GM23338 (cell line): ENCODE measurements around the gene NAA20. TPM values are rescaled to one million over a fixed set of nuclear protein-coding genes. Genes with fewer than 3 reads are reported as not detected.
A peak's percentile ranks its signal among the peaks of the same experiment; 100 is the strongest.

Experiments used
- ATAC-seq: fragments of 200-7000 bp; cut with Tn5 transposase; 3 replicates; pipeline ENCODE4 v1.9.1; 2020
- DNase-seq: peaks from one replicate; pipeline ENCODE4 v3.0.0-alpha.2; 2015; ENCODE audit warnings: low spot score
- H2AFZ ChIP-seq: fragments of 200-600 bp; sonication (generic); 2 replicates; pipeline ENCODE4 v1.8.0; 2016; ENCODE audit warnings: antibody characterized with exemption, mild to moderate bottlenecking, moderate library complexity
- H3F3A ChIP-seq: fragments of 200-600 bp; sonication (generic); replicated peaks from 2 replicates; pipeline ENCODE4 v1.8.0; 2017; ENCODE audit warnings: antibody characterized with exemption, mixed run types, low read depth
- H3K27ac ChIP-seq: fragments of 200-600 bp; sonication (generic); 2 replicates; pipeline ENCODE4 v1.6.1; 2016; ENCODE audit warnings: low read depth
- H3K27me3 ChIP-seq: fragments of 200-600 bp; sonication (generic); 2 replicates; pipeline ENCODE4 v1.8.0; 2016; ENCODE audit warnings: mild to moderate bottlenecking, mixed run types, moderate library complexity; ENCODE audit not compliant: insufficient read depth
- H3K36me3 ChIP-seq: fragments of 200-600 bp; sonication (generic); 2 replicates; pipeline ENCODE4 v1.8.0; 2016; ENCODE audit warnings: mild to moderate bottlenecking; ENCODE audit not compliant: insufficient read depth
- H3K4me1 ChIP-seq: fragments of 200-600 bp; sonication (generic); 2 replicates; pipeline ENCODE4 v1.8.0; 2016; ENCODE audit warnings: mild to moderate bottlenecking, moderate library complexity; ENCODE audit not compliant: insufficient read depth
- H3K4me2 ChIP-seq: fragments of 200-600 bp; sonication (generic); 2 replicates; pipeline ENCODE4 v1.7.1; 2017; ENCODE audit warnings: mixed run types
- H3K4me3 ChIP-seq: fragments of 200-600 bp; sonication (generic); 2 replicates; pipeline ENCODE4 v1.6.1; 2016; ENCODE audit warnings: mixed run types
- H3K79me2 ChIP-seq: fragments of 200-600 bp; sonication (generic); replicated peaks from 2 replicates; pipeline ENCODE4 v1.8.0; 2017; ENCODE audit warnings: mild to moderate bottlenecking; ENCODE audit not compliant: insufficient read depth
- H3K9me2 ChIP-seq: fragments of 200-600 bp; sonication (generic); 2 replicates; pipeline ENCODE4 v1.8.0; 2017; ENCODE audit not compliant: insufficient read depth
- H4K20me1 ChIP-seq: fragments of 200-600 bp; sonication (generic); replicated peaks from 2 replicates; pipeline ENCODE4 v1.8.0; 2017; ENCODE audit warnings: mild to moderate bottlenecking; ENCODE audit not compliant: insufficient read depth
- H3K27ac Mint-ChIP-seq: 2 replicates; pipeline ENCODE4 v1.8.0; 2020; ENCODE audit warnings: inconsistent platforms, mild to moderate bottlenecking, moderate library complexity, mixed read lengths
- H3K27me3 Mint-ChIP-seq: 3 replicates; pipeline ENCODE4 v1.8.0; 2022; ENCODE audit warnings: low read depth, mild to moderate bottlenecking, moderate library complexity, mixed read lengths, inconsistent platforms; ENCODE audit not compliant: insufficient read depth, poor library complexity
- H3K36me3 Mint-ChIP-seq: 3 replicates; pipeline ENCODE4 v1.8.0; 2021; ENCODE audit warnings: low read depth, mild to moderate bottlenecking, inconsistent platforms, moderate library complexity, mixed read lengths
- H3K4me1 Mint-ChIP-seq: 3 replicates; pipeline ENCODE4 v1.8.0; 2020; ENCODE audit warnings: mild to moderate bottlenecking, inconsistent platforms, mixed read lengths
- H3K4me3 Mint-ChIP-seq: 3 replicates; pipeline ENCODE4 v1.8.0; 2021; ENCODE audit warnings: moderate library complexity, mild to moderate bottlenecking, inconsistent platforms, mixed read lengths
- H3K9me3 Mint-ChIP-seq: 3 replicates; pipeline ENCODE4 v1.8.0; 2020; ENCODE audit warnings: moderate library complexity, mild to moderate bottlenecking, inconsistent platforms, mixed read lengths
- CREB1 ChIP-seq: fragments of 250-450 bp; sonication (Bioruptor Pico); IDR thresholded peaks from 2 replicates; pipeline ENCODE4 v1.5.0; 2020; ENCODE audit warnings: low read depth, mild to moderate bottlenecking, moderate library complexity
- ETS1 ChIP-seq: IDR thresholded peaks from 2 replicates; pipeline ENCODE4 v1.6.1; 2016; ENCODE audit warnings: antibody characterized with exemption
- EZH2 ChIP-seq: fragments of 200-600 bp; sonication (generic); IDR thresholded peaks from one replicate; pipeline ENCODE4 v1.8.0; 2017; ENCODE audit warnings: antibody characterized with exemption, mild to moderate bottlenecking, low read depth; ENCODE audit not compliant: unreplicated experiment
- JUNB ChIP-seq: IDR thresholded peaks from one replicate; pipeline ENCODE4 v1.6.1; 2016; ENCODE audit warnings: antibody characterized with exemption; ENCODE audit not compliant: unreplicated experiment
- NANOG ChIP-seq: IDR thresholded peaks from 2 replicates; pipeline ENCODE4 v1.6.1; 2016; ENCODE audit warnings: antibody characterized with exemption, borderline replicate concordance
- POLR2AphosphoS5 ChIP-seq: IDR thresholded peaks from 2 replicates; pipeline ENCODE4 v1.6.1; 2016; ENCODE audit warnings: antibody characterized with exemption, low read depth
- STAT1 ChIP-seq: IDR thresholded peaks from one replicate; pipeline ENCODE4 v1.6.1; 2016; ENCODE audit warnings: antibody characterized with exemption; ENCODE audit not compliant: unreplicated experiment
- ZNF114 ChIP-seq: fragments of 250-450 bp; sonication (Bioruptor Pico); IDR thresholded peaks from 2 replicates; pipeline ENCODE4 v1.5.0; 2020; ENCODE audit warnings: mild to moderate bottlenecking, moderate library complexity
- ZNF331 ChIP-seq: fragments of 250-450 bp; sonication (Bioruptor Pico); IDR thresholded peaks from 2 replicates; pipeline ENCODE4 v1.5.0; 2020; ENCODE audit warnings: low read depth, mild to moderate bottlenecking, moderate library complexity
- ZNF462 ChIP-seq: fragments of 250-450 bp; sonication (Bioruptor Pico); IDR thresholded peaks from 2 replicates; pipeline ENCODE4 v1.5.0; 2020; ENCODE audit warnings: mild to moderate bottlenecking, moderate library complexity
- polyA plus RNA-seq: library from polyadenylated mRNA; unstranded; fragments of >200 nt; fragmentation: Nextera tagmentation; extraction: Ambion mirVana; gene quantifications from 2 replicates; pipeline ENCODE4 v1.2.1, GENCODE V29; 2016
- total RNA-seq: library from RNA; depleted of rRNA; stranded (reverse); fragments of >200 nt; shearing (Covaris generic); gene quantifications from 2 replicates; pipeline ENCODE4 v1.2.3, GENCODE V29; 2014
- TF ChIP-seq, protein P1 (sequence below), 2 experiments: fragments of 200-600 bp in 1 of 2; sonication (generic) in 1 of 2; conservative IDR thresholded peaks; 2 replicates each; pipeline versions ENCODE4 v1.5.1 to v1.6.1; 2016 to 2017; ENCODE audit warnings: antibody characterized with exemption in 2 of 2, low read depth in 2 of 2, mild to moderate bottlenecking in 2 of 2, moderate library complexity in 1 of 2

The NAA20 gene
- total and polyA plus RNA-seq, 2 experiments from 2014 or later: 28.7 to 117 TPM

DNA sequence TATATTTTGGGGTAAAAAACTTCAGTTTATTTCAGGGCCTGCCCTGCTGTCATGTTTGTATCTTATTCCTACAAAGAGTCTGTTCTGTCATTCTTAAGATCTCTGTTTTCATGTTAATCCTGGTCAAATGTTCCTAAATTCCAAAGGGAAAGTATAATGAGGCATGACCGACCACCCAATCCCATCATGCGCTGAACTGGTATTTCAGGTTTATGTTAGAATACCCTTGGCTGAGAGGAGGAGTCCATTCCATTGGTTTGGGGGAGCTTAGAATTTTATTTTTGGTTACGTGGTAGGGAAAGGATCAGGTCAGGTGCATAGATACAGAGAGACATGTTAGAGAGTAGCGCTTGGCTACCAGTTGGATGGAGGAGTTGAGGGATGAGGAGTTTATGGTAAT is 60.9 kb downstream of the NAA20 start:
- peaks cover 27% of the 10 kb centered on the region for H3K4me1 Mint-ChIP-seq

DNA sequence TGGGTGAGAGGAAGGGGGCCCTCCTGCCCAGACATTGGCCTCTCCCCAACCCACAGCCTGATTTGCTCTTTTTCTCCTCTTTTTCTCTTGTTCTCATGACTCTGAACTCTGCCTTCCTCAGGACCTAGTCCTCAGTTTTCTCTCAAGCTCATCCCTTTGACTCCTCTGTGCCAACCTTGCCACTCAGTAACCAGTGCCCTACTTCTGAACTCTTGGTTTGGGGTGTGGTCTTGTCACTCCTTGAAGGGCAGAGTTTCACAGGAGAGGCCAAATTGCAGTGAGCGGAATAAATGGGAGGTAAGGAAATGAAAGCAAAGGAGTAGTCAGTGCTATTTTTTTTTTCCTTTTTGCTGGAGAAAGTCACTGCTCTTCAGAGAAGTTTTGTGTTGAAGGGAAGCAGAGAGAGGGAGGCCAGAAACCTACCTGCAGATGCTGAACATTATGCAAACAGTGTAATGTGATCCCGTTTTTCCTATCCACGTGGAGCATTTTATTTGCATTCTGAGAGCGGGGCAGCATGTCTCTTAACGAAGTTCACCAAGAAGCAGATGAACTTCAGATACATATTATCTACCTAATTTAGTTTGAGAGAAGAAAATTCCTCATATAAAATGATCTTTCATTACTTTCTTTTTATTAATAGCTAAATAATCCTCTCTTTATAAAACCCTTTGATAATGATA is 62.1 kb downstream of the NAA20 start:
- Histone ChIP-seq H3K4me2 (peak overlapping the region; percentile 69), H4K20me1 (no peaks in the 10 kb centered on the region), H2AFZ (peak overlapping the region; percentile 88), H3K27me3 (no peaks in the 10 kb centered on the region), H3K9me2 (peaks cover 4% of the 10 kb centered on the region; the same call in 1 of the 2 replicates), H3K4me1 (peaks cover 21% of the 10 kb centered on the region), H3K36me3 (no peaks in the 10 kb centered on the region), H3K27ac (no peak overlapping the region), H3K79me2 (no peaks in the 10 kb centered on the region), H3F3A (no peaks in the 10 kb centered on the region), H3K4me3 (no peak overlapping the region)
- no peak for TF ChIP-seq ZNF462 (CRISPR knock-in tag)
- TF ChIP-seq ETS1: no peak
- no peak for TF ChIP-seq ZNF331 (CRISPR knock-in tag)
- TF ChIP-seq ZNF114 (CRISPR knock-in tag): no peak
- no peak for TF ChIP-seq STAT1
- no peak for TF ChIP-seq NANOG
- no peak for TF ChIP-seq CREB1 (CRISPR knock-in tag)
- TF ChIP-seq POLR2AphosphoS5: no peak
- no peak for TF ChIP-seq EZH2
- TF ChIP-seq, protein P1, sequence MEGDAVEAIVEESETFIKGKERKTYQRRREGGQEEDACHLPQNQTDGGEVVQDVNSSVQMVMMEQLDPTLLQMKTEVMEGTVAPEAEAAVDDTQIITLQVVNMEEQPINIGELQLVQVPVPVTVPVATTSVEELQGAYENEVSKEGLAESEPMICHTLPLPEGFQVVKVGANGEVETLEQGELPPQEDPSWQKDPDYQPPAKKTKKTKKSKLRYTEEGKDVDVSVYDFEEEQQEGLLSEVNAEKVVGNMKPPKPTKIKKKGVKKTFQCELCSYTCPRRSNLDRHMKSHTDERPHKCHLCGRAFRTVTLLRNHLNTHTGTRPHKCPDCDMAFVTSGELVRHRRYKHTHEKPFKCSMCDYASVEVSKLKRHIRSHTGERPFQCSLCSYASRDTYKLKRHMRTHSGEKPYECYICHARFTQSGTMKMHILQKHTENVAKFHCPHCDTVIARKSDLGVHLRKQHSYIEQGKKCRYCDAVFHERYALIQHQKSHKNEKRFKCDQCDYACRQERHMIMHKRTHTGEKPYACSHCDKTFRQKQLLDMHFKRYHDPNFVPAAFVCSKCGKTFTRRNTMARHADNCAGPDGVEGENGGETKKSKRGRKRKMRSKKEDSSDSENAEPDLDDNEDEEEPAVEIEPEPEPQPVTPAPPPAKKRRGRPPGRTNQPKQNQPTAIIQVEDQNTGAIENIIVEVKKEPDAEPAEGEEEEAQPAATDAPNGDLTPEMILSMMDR (conservative IDR thresholded peaks at IDR 0.05; ENCODE audit: low read depth in 2 of 2): no peak
- no peaks in the 10 kb centered on the region for H3K36me3 Mint-ChIP-seq
- peaks cover 27% of the 10 kb centered on the region for H3K4me1 Mint-ChIP-seq
- ATAC-seq (no peak), DNase-seq (peak; percentile 43)
- H3K9me3 Mint-ChIP-seq: no peaks in the 10 kb centered on the region
- peaks cover 2% of the 10 kb centered on the region for H3K27me3 Mint-ChIP-seq
- H3K4me3 Mint-ChIP-seq: peak overlapping the region; percentile 47
- peak overlapping the region; percentile 66 for H3K27ac Mint-ChIP-seq

More for the DNA sequence above, 60.9 kb downstream of the NAA20 start:
- Histone ChIP-seq H3K36me3 (no peaks in the 10 kb centered on the region), H4K20me1 (0 out of 2 replicates have a peak, but pooled peaks cover 6% of the 10 kb centered on the region), H3K4me2 (peak overlapping the region; percentile 34; the same call in 1 of the 2 replicates), H3K4me1 (peaks cover 21% of the 10 kb centered on the region), H3K9me2 (peaks cover 4% of the 10 kb centered on the region; the same call in 1 of the 2 replicates), H3F3A (no peaks in the 10 kb centered on the region), H3K27ac (no peak overlapping the region), H3K4me3 (no peak overlapping the region), H3K27me3 (no peaks in the 10 kb centered on the region), H2AFZ (no peak overlapping the region), H3K79me2 (no peaks in the 10 kb centered on the region)
- Mint-ChIP-seq H3K27me3 (peaks cover 2% of the 10 kb centered on the region), H3K4me3 (peak overlapping the region; percentile 2; the same call in 2 of the 3 replicates), H3K36me3 (no peaks in the 10 kb centered on the region), H3K9me3 (no peaks in the 10 kb centered on the region), H3K27ac (no peak overlapping the region)
- TF ChIP-seq ZNF331 (CRISPR knock-in tag) (no peak), JUNB (no peak)
- DNase-seq (peak; percentile 73), ATAC-seq (peak; percentile 64)
